GM23338 (cell line): Measurements from ENCODE around the gene TECTA. TPM values are rescaled to one million over a fixed set of nuclear protein-coding genes. Genes with fewer than 3 reads are reported as not detected.

Experiments used
- ATAC-seq: fragments of 200-7000 bp; cut with Tn5 transposase; 3 replicates; pipeline ENCODE4 v1.9.1; 2020
- DNase-seq: peaks from one replicate; pipeline ENCODE4 v3.0.0-alpha.2; 2015; ENCODE audit warnings: low spot score
- H2AFZ ChIP-seq: fragments of 200-600 bp; sonication (generic); 2 replicates; pipeline ENCODE4 v1.8.0; 2016; ENCODE audit warnings: antibody characterized with exemption, mild to moderate bottlenecking, moderate library complexity
- H3F3A ChIP-seq: fragments of 200-600 bp; sonication (generic); replicated peaks from 2 replicates; pipeline ENCODE4 v1.8.0; 2017; ENCODE audit warnings: antibody characterized with exemption, mixed run types, low read depth
- H3K27ac ChIP-seq: fragments of 200-600 bp; sonication (generic); 2 replicates; pipeline ENCODE4 v1.6.1; 2016; ENCODE audit warnings: low read depth
- H3K27me3 ChIP-seq: fragments of 200-600 bp; sonication (generic); 2 replicates; pipeline ENCODE4 v1.8.0; 2016; ENCODE audit warnings: mild to moderate bottlenecking, mixed run types, moderate library complexity; ENCODE audit not compliant: insufficient read depth
- H3K36me3 ChIP-seq: fragments of 200-600 bp; sonication (generic); 2 replicates; pipeline ENCODE4 v1.8.0; 2016; ENCODE audit warnings: mild to moderate bottlenecking; ENCODE audit not compliant: insufficient read depth
- H3K4me1 ChIP-seq: fragments of 200-600 bp; sonication (generic); 2 replicates; pipeline ENCODE4 v1.8.0; 2016; ENCODE audit warnings: mild to moderate bottlenecking, moderate library complexity; ENCODE audit not compliant: insufficient read depth
- H3K4me2 ChIP-seq: fragments of 200-600 bp; sonication (generic); 2 replicates; pipeline ENCODE4 v1.7.1; 2017; ENCODE audit warnings: mixed run types
- H3K4me3 ChIP-seq: fragments of 200-600 bp; sonication (generic); 2 replicates; pipeline ENCODE4 v1.6.1; 2016; ENCODE audit warnings: mixed run types
- H3K79me2 ChIP-seq: fragments of 200-600 bp; sonication (generic); replicated peaks from 2 replicates; pipeline ENCODE4 v1.8.0; 2017; ENCODE audit warnings: mild to moderate bottlenecking; ENCODE audit not compliant: insufficient read depth
- H3K9me2 ChIP-seq: fragments of 200-600 bp; sonication (generic); 2 replicates; pipeline ENCODE4 v1.8.0; 2017; ENCODE audit not compliant: insufficient read depth
- H4K20me1 ChIP-seq: fragments of 200-600 bp; sonication (generic); replicated peaks from 2 replicates; pipeline ENCODE4 v1.8.0; 2017; ENCODE audit warnings: mild to moderate bottlenecking; ENCODE audit not compliant: insufficient read depth
- H3K27ac Mint-ChIP-seq: 2 replicates; pipeline ENCODE4 v1.8.0; 2020; ENCODE audit warnings: inconsistent platforms, mild to moderate bottlenecking, moderate library complexity, mixed read lengths
- H3K27me3 Mint-ChIP-seq: 3 replicates; pipeline ENCODE4 v1.8.0; 2022; ENCODE audit warnings: low read depth, mild to moderate bottlenecking, moderate library complexity, mixed read lengths, inconsistent platforms; ENCODE audit not compliant: insufficient read depth, poor library complexity
- H3K36me3 Mint-ChIP-seq: 3 replicates; pipeline ENCODE4 v1.8.0; 2021; ENCODE audit warnings: low read depth, mild to moderate bottlenecking, inconsistent platforms, moderate library complexity, mixed read lengths
- H3K4me1 Mint-ChIP-seq: 3 replicates; pipeline ENCODE4 v1.8.0; 2020; ENCODE audit warnings: mild to moderate bottlenecking, inconsistent platforms, mixed read lengths
- H3K4me3 Mint-ChIP-seq: 3 replicates; pipeline ENCODE4 v1.8.0; 2021; ENCODE audit warnings: moderate library complexity, mild to moderate bottlenecking, inconsistent platforms, mixed read lengths
- H3K9me3 Mint-ChIP-seq: 3 replicates; pipeline ENCODE4 v1.8.0; 2020; ENCODE audit warnings: moderate library complexity, mild to moderate bottlenecking, inconsistent platforms, mixed read lengths
- CTCF ChIP-seq, 2 experiments: fragments of 200-600 bp in 1 of 2; sonication (generic) in 1 of 2; conservative IDR thresholded peaks; 2 replicates each; pipeline versions ENCODE4 v1.5.1 to v1.6.1; 2016 to 2017; ENCODE audit warnings: antibody characterized with exemption in 2 of 2, low read depth in 2 of 2, mild to moderate bottlenecking in 2 of 2, moderate library complexity in 1 of 2
- ETS1 ChIP-seq: IDR thresholded peaks from 2 replicates; pipeline ENCODE4 v1.6.1; 2016; ENCODE audit warnings: antibody characterized with exemption
- EZH2 ChIP-seq: fragments of 200-600 bp; sonication (generic); IDR thresholded peaks from one replicate; pipeline ENCODE4 v1.8.0; 2017; ENCODE audit warnings: antibody characterized with exemption, mild to moderate bottlenecking, low read depth; ENCODE audit not compliant: unreplicated experiment
- EZH2phosphoT487 ChIP-seq: fragments of 200-600 bp; sonication (generic); IDR thresholded peaks from one replicate; pipeline ENCODE4 v1.8.1; 2018; ENCODE audit warnings: antibody characterized with exemption; ENCODE audit not compliant: unreplicated experiment
- JUNB ChIP-seq: IDR thresholded peaks from one replicate; pipeline ENCODE4 v1.6.1; 2016; ENCODE audit warnings: antibody characterized with exemption; ENCODE audit not compliant: unreplicated experiment
- NANOG ChIP-seq: IDR thresholded peaks from 2 replicates; pipeline ENCODE4 v1.6.1; 2016; ENCODE audit warnings: antibody characterized with exemption, borderline replicate concordance
- POLR2AphosphoS5 ChIP-seq: IDR thresholded peaks from 2 replicates; pipeline ENCODE4 v1.6.1; 2016; ENCODE audit warnings: antibody characterized with exemption, low read depth
- STAT1 ChIP-seq: IDR thresholded peaks from one replicate; pipeline ENCODE4 v1.6.1; 2016; ENCODE audit warnings: antibody characterized with exemption; ENCODE audit not compliant: unreplicated experiment
- ZNF114 ChIP-seq: fragments of 250-450 bp; sonication (Bioruptor Pico); IDR thresholded peaks from 2 replicates; pipeline ENCODE4 v1.5.0; 2020; ENCODE audit warnings: mild to moderate bottlenecking, moderate library complexity
- ZNF331 ChIP-seq: fragments of 250-450 bp; sonication (Bioruptor Pico); IDR thresholded peaks from 2 replicates; pipeline ENCODE4 v1.5.0; 2020; ENCODE audit warnings: low read depth, mild to moderate bottlenecking, moderate library complexity
- polyA plus RNA-seq: library from polyadenylated mRNA; unstranded; fragments of >200 nt; fragmentation: Nextera tagmentation; extraction: Ambion mirVana; gene quantifications from 2 replicates; pipeline ENCODE4 v1.2.1, GENCODE V29; 2016
- total RNA-seq: library from RNA; depleted of rRNA; stranded (reverse); fragments of >200 nt; shearing (Covaris generic); gene quantifications from 2 replicates; pipeline ENCODE4 v1.2.3, GENCODE V29; 2014
- TF ChIP-seq, protein P1 (sequence below): fragments of 250-450 bp; sonication (Bioruptor Pico); IDR thresholded peaks from 2 replicates; pipeline ENCODE4 v1.5.0; 2020; ENCODE audit warnings: mild to moderate bottlenecking, moderate library complexity
- TF ChIP-seq, protein P2 (sequence below): IDR thresholded peaks from one replicate; pipeline ENCODE4 v1.6.1; 2018; ENCODE audit warnings: antibody characterized with exemption; ENCODE audit not compliant: unreplicated experiment

Gene TECTA
- total and polyA plus RNA-seq, 2 experiments from 2014 or later, result 0.34 to 0.69 TPM

DNA sequence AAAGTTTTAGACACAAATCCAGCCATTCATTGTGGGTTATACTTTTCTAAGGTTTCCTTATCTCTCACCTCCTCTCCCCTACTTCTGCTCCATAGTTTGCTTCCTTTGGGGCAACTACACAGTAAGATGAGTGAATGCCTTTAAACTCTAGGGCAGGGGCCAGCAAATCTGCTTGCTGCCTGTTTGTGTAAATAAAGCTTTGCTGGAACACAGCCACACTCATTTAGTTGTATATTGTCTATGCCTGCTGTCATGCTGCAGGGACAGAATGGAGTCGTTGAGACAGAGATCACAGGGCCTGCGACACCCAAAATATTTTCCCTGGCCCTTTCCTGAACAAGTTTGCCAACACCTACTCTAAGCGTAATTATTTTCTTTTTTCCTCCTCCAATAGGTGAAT lies 58.7 kb downstream of the TECTA start:
- Histone ChIP-seq H2AFZ (no peak overlapping the region), H3F3A (no peaks in the 10 kb centered on the region), H3K9me2 (peaks cover 3% of the 10 kb centered on the region; the same call in 1 of the 2 replicates), H3K4me2 (no peak overlapping the region), H3K4me1 (0 out of 2 replicates have a peak, but pooled peaks cover 1% of the 10 kb centered on the region), H3K27ac (no peak overlapping the region), H3K79me2 (no peaks in the 10 kb centered on the region), H4K20me1 (no peaks in the 10 kb centered on the region), H3K27me3 (no peaks in the 10 kb centered on the region), H3K4me3 (no peak overlapping the region), H3K36me3 (no peaks in the 10 kb centered on the region)
- no peak for ATAC-seq
- Mint-ChIP-seq H3K27ac (no peak overlapping the region), H3K36me3 (no peaks in the 10 kb centered on the region), H3K9me3 (no peaks in the 10 kb centered on the region; the same call in 2 of the 3 replicates), H3K4me3 (no peak overlapping the region), H3K27me3 (no peaks in the 10 kb centered on the region), H3K4me1 (peaks cover 10% of the 10 kb centered on the region)
- TF ChIP-seq ZNF331, result no peak
- no peak for TF ChIP-seq EZH2
- TF ChIP-seq POLR2AphosphoS5, result no peak
- no peak for TF ChIP-seq JUNB
- no peak for TF ChIP-seq NANOG
- TF ChIP-seq, protein P1, sequence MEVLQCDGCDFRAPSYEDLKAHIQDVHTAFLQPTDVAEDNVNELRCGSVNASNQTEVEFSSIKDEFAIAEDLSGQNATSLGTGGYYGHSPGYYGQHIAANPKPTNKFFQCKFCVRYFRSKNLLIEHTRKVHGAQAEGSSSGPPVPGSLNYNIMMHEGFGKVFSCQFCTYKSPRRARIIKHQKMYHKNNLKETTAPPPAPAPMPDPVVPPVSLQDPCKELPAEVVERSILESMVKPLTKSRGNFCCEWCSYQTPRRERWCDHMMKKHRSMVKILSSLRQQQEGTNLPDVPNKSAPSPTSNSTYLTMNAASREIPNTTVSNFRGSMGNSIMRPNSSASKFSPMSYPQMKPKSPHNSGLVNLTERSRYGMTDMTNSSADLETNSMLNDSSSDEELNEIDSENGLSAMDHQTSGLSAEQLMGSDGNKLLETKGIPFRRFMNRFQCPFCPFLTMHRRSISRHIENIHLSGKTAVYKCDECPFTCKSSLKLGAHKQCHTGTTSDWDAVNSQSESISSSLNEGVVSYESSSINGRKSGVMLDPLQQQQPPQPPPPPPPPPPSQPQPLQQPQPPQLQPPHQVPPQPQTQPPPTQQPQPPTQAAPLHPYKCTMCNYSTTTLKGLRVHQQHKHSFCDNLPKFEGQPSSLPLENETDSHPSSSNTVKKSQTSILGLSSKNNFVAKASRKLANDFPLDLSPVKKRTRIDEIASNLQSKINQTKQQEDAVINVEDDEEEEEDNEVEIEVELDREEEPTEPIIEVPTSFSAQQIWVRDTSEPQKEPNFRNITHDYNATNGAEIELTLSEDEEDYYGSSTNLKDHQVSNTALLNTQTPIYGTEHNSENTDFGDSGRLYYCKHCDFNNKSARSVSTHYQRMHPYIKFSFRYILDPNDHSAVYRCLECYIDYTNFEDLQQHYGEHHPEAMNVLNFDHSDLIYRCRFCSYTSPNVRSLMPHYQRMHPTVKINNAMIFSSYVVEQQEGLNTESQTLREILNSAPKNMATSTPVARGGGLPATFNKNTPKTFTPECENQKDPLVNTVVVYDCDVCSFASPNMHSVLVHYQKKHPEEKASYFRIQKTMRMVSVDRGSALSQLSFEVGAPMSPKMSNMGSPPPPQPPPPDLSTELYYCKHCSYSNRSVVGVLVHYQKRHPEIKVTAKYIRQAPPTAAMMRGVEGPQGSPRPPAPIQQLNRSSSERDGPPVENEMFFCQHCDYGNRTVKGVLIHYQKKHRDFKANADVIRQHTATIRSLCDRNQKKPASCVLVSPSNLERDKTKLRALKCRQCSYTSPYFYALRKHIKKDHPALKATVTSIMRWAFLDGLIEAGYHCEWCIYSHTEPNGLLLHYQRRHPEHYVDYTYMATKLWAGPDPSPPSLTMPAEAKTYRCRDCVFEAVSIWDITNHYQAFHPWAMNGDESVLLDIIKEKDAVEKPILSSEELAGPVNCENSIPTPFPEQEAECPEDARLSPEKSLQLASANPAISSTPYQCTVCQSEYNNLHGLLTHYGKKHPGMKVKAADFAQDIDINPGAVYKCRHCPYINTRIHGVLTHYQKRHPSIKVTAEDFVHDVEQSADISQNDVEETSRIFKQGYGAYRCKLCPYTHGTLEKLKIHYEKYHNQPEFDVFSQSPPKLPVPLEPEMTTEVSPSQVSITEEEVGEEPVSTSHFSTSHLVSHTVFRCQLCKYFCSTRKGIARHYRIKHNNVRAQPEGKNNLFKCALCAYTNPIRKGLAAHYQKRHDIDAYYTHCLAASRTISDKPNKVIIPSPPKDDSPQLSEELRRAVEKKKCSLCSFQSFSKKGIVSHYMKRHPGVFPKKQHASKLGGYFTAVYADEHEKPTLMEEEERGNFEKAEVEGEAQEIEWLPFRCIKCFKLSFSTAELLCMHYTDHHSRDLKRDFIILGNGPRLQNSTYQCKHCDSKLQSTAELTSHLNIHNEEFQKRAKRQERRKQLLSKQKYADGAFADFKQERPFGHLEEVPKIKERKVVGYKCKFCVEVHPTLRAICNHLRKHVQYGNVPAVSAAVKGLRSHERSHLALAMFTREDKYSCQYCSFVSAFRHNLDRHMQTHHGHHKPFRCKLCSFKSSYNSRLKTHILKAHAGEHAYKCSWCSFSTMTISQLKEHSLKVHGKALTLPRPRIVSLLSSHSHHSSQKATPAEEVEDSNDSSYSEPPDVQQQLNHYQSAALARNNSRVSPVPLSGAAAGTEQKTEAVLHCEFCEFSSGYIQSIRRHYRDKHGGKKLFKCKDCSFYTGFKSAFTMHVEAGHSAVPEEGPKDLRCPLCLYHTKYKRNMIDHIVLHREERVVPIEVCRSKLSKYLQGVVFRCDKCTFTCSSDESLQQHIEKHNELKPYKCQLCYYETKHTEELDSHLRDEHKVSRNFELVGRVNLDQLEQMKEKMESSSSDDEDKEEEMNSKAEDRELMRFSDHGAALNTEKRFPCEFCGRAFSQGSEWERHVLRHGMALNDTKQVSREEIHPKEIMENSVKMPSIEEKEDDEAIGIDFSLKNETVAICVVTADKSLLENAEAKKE (CRISPR knock-in tag), result no peak
- TF ChIP-seq ETS1, result no peak
- no peak for TF ChIP-seq EZH2phosphoT487
- TF ChIP-seq, protein P2, sequence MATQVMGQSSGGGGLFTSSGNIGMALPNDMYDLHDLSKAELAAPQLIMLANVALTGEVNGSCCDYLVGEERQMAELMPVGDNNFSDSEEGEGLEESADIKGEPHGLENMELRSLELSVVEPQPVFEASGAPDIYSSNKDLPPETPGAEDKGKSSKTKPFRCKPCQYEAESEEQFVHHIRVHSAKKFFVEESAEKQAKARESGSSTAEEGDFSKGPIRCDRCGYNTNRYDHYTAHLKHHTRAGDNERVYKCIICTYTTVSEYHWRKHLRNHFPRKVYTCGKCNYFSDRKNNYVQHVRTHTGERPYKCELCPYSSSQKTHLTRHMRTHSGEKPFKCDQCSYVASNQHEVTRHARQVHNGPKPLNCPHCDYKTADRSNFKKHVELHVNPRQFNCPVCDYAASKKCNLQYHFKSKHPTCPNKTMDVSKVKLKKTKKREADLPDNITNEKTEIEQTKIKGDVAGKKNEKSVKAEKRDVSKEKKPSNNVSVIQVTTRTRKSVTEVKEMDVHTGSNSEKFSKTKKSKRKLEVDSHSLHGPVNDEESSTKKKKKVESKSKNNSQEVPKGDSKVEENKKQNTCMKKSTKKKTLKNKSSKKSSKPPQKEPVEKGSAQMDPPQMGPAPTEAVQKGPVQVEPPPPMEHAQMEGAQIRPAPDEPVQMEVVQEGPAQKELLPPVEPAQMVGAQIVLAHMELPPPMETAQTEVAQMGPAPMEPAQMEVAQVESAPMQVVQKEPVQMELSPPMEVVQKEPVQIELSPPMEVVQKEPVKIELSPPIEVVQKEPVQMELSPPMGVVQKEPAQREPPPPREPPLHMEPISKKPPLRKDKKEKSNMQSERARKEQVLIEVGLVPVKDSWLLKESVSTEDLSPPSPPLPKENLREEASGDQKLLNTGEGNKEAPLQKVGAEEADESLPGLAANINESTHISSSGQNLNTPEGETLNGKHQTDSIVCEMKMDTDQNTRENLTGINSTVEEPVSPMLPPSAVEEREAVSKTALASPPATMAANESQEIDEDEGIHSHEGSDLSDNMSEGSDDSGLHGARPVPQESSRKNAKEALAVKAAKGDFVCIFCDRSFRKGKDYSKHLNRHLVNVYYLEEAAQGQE, result no peak
- TF ChIP-seq STAT1, result no peak
- TF ChIP-seq CTCF (conservative IDR thresholded peaks at IDR 0.05; ENCODE audit: low read depth in 2 of 2), result no peak
- no peak for TF ChIP-seq ZNF114 (CRISPR knock-in tag)
- no peak for DNase-seq
